ENCODE measurements around the gene KDM4F. TPM values are rescaled to one million over a fixed set of nuclear protein-coding genes. Genes with fewer than 3 reads are reported as not detected.
"Not testable (repeated sequence)": the region's sequence is repeated elsewhere in the genome, so short reads cannot be mapped to it uniquely, and the experiment has no call there.

The KDM4F gene
- total and polyA plus RNA-seq, 9 donors, result not detected

- H3K27me3 ChIP-seq, result no peaks in the 10 kb centered on the region
- WGBS, 3 donors, result 79 to 89% (median 80%) methylated on average over 2 of the region's 2 CpGs
- no peak for DNase-seq
Observed at GRCh38 chr11:95035316-95035715, 13.9 kb upstream of the KDM4F start.

GRCh38 chr11:95037356-95038035 lies 11.7 kb upstream of the KDM4F start:
- WGBS, 3 donors, result 13 to 38% (median 17%) methylated on average over 19 to 71 of the region's 71 CpGs
- peak in 3 of 5 donors; percentile 24 to 60 (median 27) for DNase-seq
- H3K27me3 ChIP-seq; intact Hi-C loops (cut with DNase I); H3K4me1 ChIP-seq (ENCODE audit: insufficient read depth); H3K27ac ChIP-seq; H3K36me3 ChIP-seq; H3K9me3 ChIP-seq: not testable (repeated sequence)
- peak overlapping the region; percentile 16 for H3K4me3 ChIP-seq

More at GRCh38 chr11:95035316-95035715, 13.9 kb upstream of the KDM4F start:
- Histone ChIP-seq H3K36me3 (no peaks in the 10 kb centered on the region), H3K4me3 (no peak overlapping the region), H3K9me3 (no peaks in the 10 kb centered on the region), H3K27ac (no peak overlapping the region), H3K4me1 (ENCODE audit: insufficient read depth) (no peaks in the 10 kb centered on the region)
- TF ChIP-seq EP300 (IDR thresholded peaks at IDR 0.05) (no peak), CTCF (IDR thresholded peaks at IDR 0.05) (no peak), POLR2A (IDR thresholded peaks at IDR 0.05) (no peak)
- intact Hi-C loops (cut with DNase I), result no loop called here

- H3K4me1 ChIP-seq (ENCODE audit: insufficient read depth), result no peaks in the 10 kb centered on the region
- no peaks in the 10 kb centered on the region for H3K27me3 ChIP-seq
- no peak overlapping the region for H3K4me3 ChIP-seq
- 99 to 100% (median 100%) methylated on average over 1 of the region's 1 CpG for WGBS, 3 donors
- no peaks in the 10 kb centered on the region for H3K36me3 ChIP-seq
- no peak overlapping the region for H3K27ac ChIP-seq
- no peak for DNase-seq
- intact Hi-C loops (cut with DNase I), result no loop called here
- no peak for TF ChIP-seq EP300 (IDR thresholded peaks at IDR 0.05)
- no peaks in the 10 kb centered on the region for H3K9me3 ChIP-seq
Observed at GRCh38 chr11:95042239-95042638, 7.0 kb upstream of the KDM4F start.

GRCh38 chr11:95042906-95043305 lies 6.3 kb upstream of the KDM4F start:
- H3K27ac ChIP-seq, result no peak overlapping the region
- no peaks in the 10 kb centered on the region for H3K36me3 ChIP-seq
- TF ChIP-seq EP300 (IDR thresholded peaks at IDR 0.05) (no peak), POLR2A (IDR thresholded peaks at IDR 0.05) (no peak), CTCF (IDR thresholded peaks at IDR 0.05) (no peak)
- DNase-seq, result no peak
- no peaks in the 10 kb centered on the region for H3K9me3 ChIP-seq
- no peak overlapping the region for H3K4me3 ChIP-seq
- H3K4me1 ChIP-seq (ENCODE audit: insufficient read depth), result no peaks in the 10 kb centered on the region
- no peaks in the 10 kb centered on the region for H3K27me3 ChIP-seq
- 82 to 85% (median 83%) methylated on average over 3 of the region's 3 CpGs for WGBS, 3 donors
- intact Hi-C loops (cut with DNase I), result no loop called here

GRCh38 chr11:95044010-95044409 lies 5.2 kb upstream of the KDM4F start:
- Histone ChIP-seq H3K9me3 (no peaks in the 10 kb centered on the region), H3K4me1 (ENCODE audit: insufficient read depth) (no peaks in the 10 kb centered on the region), H3K36me3 (no peaks in the 10 kb centered on the region), H3K27me3 (no peaks in the 10 kb centered on the region), H3K4me3 (no peak overlapping the region), H3K27ac (no peak overlapping the region)
- TF ChIP-seq EP300 (IDR thresholded peaks at IDR 0.05), result no peak
- no peak for TF ChIP-seq CTCF (IDR thresholded peaks at IDR 0.05)
- TF ChIP-seq POLR2A (IDR thresholded peaks at IDR 0.05), result no peak
- DNase-seq, result no peak
- intact Hi-C loops (cut with DNase I), result no loop called here
- 7 to 33% (median 16%) methylated on average over 4 of the region's 4 CpGs for WGBS, 3 donors
